CD14-positive monocyte (primary cell): Measurements from ENCODE around the gene IL13RA2. TPM values are rescaled to one million over a fixed set of nuclear protein-coding genes. Genes with fewer than 3 reads are reported as not detected.

ENCODE experiments used
- DNase-seq, 3 donors: peaks; one replicate each; pipeline ENCODE4 v3.0.0-alpha.2; 2011 to 2022
- H2AFZ ChIP-seq: 2 replicates; pipeline ENCODE4 v1.6.0; 2012; ENCODE audit warnings: mild to moderate bottlenecking, low read depth, low read length, inconsistent platforms; ENCODE audit not compliant: insufficient read depth, poor library complexity, severe bottlenecking
- H3K27ac ChIP-seq, 2 donors: 1 replicate in 1 of 2; 2 replicates in 1 of 2; pipeline ENCODE4 v1.5.1; 2012 to 2013; ENCODE audit warnings: low read length in 2 of 2, control low read depth in 1 of 2, inconsistent platforms in 1 of 2, low read depth in 1 of 2, mild to moderate bottlenecking in 1 of 2
- H3K27me3 ChIP-seq, 2 donors: one replicate each; pipeline versions ENCODE4 v1.6.0 to v1.6.1; 2011 to 2013; ENCODE audit warnings: low read length in 2 of 2; ENCODE audit not compliant: control insufficient read depth in 2 of 2, insufficient read depth in 2 of 2
- H3K36me3 ChIP-seq, 2 donors: replicated peaks in 1 of 2; 1 replicate in 1 of 2; 2 replicates in 1 of 2; pipeline versions ENCODE4 v1.5.1 to v1.6.1; 2012 to 2013; ENCODE audit warnings: low read length in 2 of 2, control low read depth in 1 of 2, inconsistent platforms in 1 of 2, mild to moderate bottlenecking in 1 of 2; ENCODE audit not compliant: insufficient read depth in 2 of 2, control insufficient read depth in 1 of 2
- H3K4me1 ChIP-seq, 2 donors: 1 replicate in 1 of 2; 2 replicates in 1 of 2; pipeline versions ENCODE4 v1.5.1 to v1.6.1; 2012 to 2013; ENCODE audit warnings: low read length in 2 of 2, control low read depth in 1 of 2, inconsistent platforms in 1 of 2, mild to moderate bottlenecking in 1 of 2, moderate library complexity in 1 of 2; ENCODE audit not compliant: insufficient read depth in 2 of 2, control insufficient read depth in 1 of 2
- H3K4me2 ChIP-seq: replicated peaks from 2 replicates; pipeline ENCODE3; 2012; ENCODE audit warnings: low read length, moderate library complexity, mild to moderate bottlenecking; ENCODE audit not compliant: poor library complexity, severe bottlenecking; ENCODE audit errors: extremely low read depth
- H3K4me3 ChIP-seq, 3 experiments: fragments of 200-600 bp in 1 of 3; sonication (generic) in 1 of 3; replicated peaks in 1 of 3; 1 replicate in 2 of 3; 2 replicates in 1 of 3; pipeline ENCODE4 v1.5.1; 2011 to 2013; ENCODE audit warnings: low read length in 3 of 3, mild to moderate bottlenecking in 3 of 3, control low read depth in 2 of 3, low read depth in 2 of 3, inconsistent platforms in 1 of 3, moderate library complexity in 1 of 3
- H3K79me2 ChIP-seq: 2 replicates; pipeline ENCODE4 v1.6.0; 2012; ENCODE audit warnings: mild to moderate bottlenecking, control low read depth, inconsistent platforms, low read length, moderate library complexity; ENCODE audit not compliant: insufficient read depth
- H3K9ac ChIP-seq: 2 replicates; pipeline ENCODE4 v1.6.0; 2017; ENCODE audit warnings: low read length, mild to moderate bottlenecking; ENCODE audit not compliant: insufficient read depth, poor library complexity, severe bottlenecking
- H3K9me3 ChIP-seq, 2 donors: replicated peaks in 1 of 2; 1 replicate in 1 of 2; 2 replicates in 1 of 2; pipeline versions ENCODE4 v1.5.1 to v1.6.1; 2012 to 2013; ENCODE audit warnings: low read length in 2 of 2, control low read depth in 1 of 2; ENCODE audit not compliant: control insufficient read depth in 1 of 2, insufficient read depth in 1 of 2
- H4K20me1 ChIP-seq: 2 replicates; pipeline ENCODE4 v1.6.0; 2012; ENCODE audit warnings: mild to moderate bottlenecking, low read length, control low read depth, moderate library complexity; ENCODE audit not compliant: insufficient read depth
- H3K27ac Mint-ChIP-seq, 7 donors: one replicate each; pipeline ENCODE4 v1.8.0; 2020; ENCODE audit warnings: mild to moderate bottlenecking in 7 of 7, mixed read lengths in 7 of 7, moderate library complexity in 6 of 7, inconsistent platforms in 2 of 7
- H3K27me3 Mint-ChIP-seq, 3 donors: one replicate each; pipeline ENCODE4 v1.8.0; 2021 to 2022; ENCODE audit warnings: low read depth in 3 of 3, mild to moderate bottlenecking in 3 of 3, mixed read lengths in 3 of 3, moderate library complexity in 3 of 3, inconsistent platforms in 1 of 3
- H3K36me3 Mint-ChIP-seq, 2 donors: one replicate each; pipeline ENCODE4 v1.8.0; 2020; ENCODE audit warnings: mixed read lengths in 2 of 2, inconsistent platforms in 1 of 2, mild to moderate bottlenecking in 1 of 2
- H3K4me1 Mint-ChIP-seq: one replicate; pipeline ENCODE4 v1.8.0; 2020; ENCODE audit warnings: mild to moderate bottlenecking, mixed read lengths
- H3K4me3 Mint-ChIP-seq, 2 donors: one replicate each; pipeline ENCODE4 v1.8.0; 2020; ENCODE audit warnings: mild to moderate bottlenecking in 2 of 2, mixed read lengths in 2 of 2, moderate library complexity in 1 of 2
- H3K9me3 Mint-ChIP-seq, 7 donors: one replicate each; pipeline ENCODE4 v1.8.0; 2020 to 2022; ENCODE audit warnings: mixed read lengths in 7 of 7, mild to moderate bottlenecking in 6 of 7, moderate library complexity in 6 of 7, inconsistent platforms in 2 of 7
- CTCF ChIP-seq: fragments of 200-600 bp; IDR thresholded peaks from one replicate; pipeline ENCODE4 v1.8.0; 2022; ENCODE audit warnings: antibody characterized with exemption, mild to moderate bottlenecking
- WGBS: methylation state at CpG from one replicate; pipeline ENCODE4 v1.1.5; 2013; ENCODE audit warnings: missing lambda C conversion rate; ENCODE audit not compliant: insufficient coverage; 5-methylcytosine and 5-hydroxymethylcytosine counted together
- intact Hi-C, 2 donors: fragments of 100-400 bp; cut with micrococcal nuclease; formaldehyde crosslinking; loops; one replicate each; pipeline versions ENCODE4 v1.15.0 to v1.15.1; 2023
- polyA plus RNA-seq, 3 donors: library from polyadenylated mRNA; depleted of rRNA in 1 of 3; unstranded in 2 of 3; stranded (reverse) in 1 of 3; fragments of 300-500 nt in 2 of 3; fragments of >200 nt in 1 of 3; fragmentation: Illumina TruSeq in 2 of 3; gene quantifications; 1 replicate in 2 of 3; 2 replicates in 1 of 3; pipeline ENCODE4 v1.2.3, GENCODE V29; 2012 to 2021

IL13RA2 gene
- polyA plus RNA-seq, 3 donors = not detected

- H3K79me2 ChIP-seq = no peaks in the 10 kb centered on the region
- H3K4me1 ChIP-seq = no peaks in the 10 kb centered on the region
- H3K4me3 ChIP-seq = no peak overlapping the region
- no peak overlapping the region for H3K9ac ChIP-seq
- WGBS = no CpG with 5 or more reads among the region's 3 CpGs
- H3K4me1 Mint-ChIP-seq = no peaks in the 10 kb centered on the region
- H3K27me3 ChIP-seq = no peaks in the 10 kb centered on the region
- no peaks in the 10 kb centered on the region for H3K36me3 Mint-ChIP-seq
- peaks cover 0 to 4% (median 0%) of the 10 kb centered on the region in 3 donors for H3K27me3 Mint-ChIP-seq
- TF ChIP-seq CTCF = no peak
- peaks cover 0 to 4% (median 0%) of the 10 kb centered on the region in 7 donors for H3K9me3 Mint-ChIP-seq
- H4K20me1 ChIP-seq = no peaks in the 10 kb centered on the region
- intact Hi-C loops = no loop called here
- no peak overlapping the region for H3K27ac Mint-ChIP-seq
- H3K36me3 ChIP-seq = no peaks in the 10 kb centered on the region
- H3K4me3 Mint-ChIP-seq = no peak overlapping the region
- no peak overlapping the region for H2AFZ ChIP-seq
- no peak overlapping the region for H3K27ac ChIP-seq
- no peak for DNase-seq
- H3K9me3 ChIP-seq = no peaks in the 10 kb centered on the region
- H3K4me2 ChIP-seq = no peak overlapping the region
Observed at GRCh38 chrX:115013705-115014104, 3.7 kb downstream of the IL13RA2 start.

GRCh38 chrX:115011428-115011827, 6.0 kb downstream of the IL13RA2 start:
- no CpG with 5 or more reads among the region's 1 CpG for WGBS
- H3K27me3 Mint-ChIP-seq = peaks cover 0 to 4% (median 0%) of the 10 kb centered on the region in 3 donors
- no peak overlapping the region for H3K4me2 ChIP-seq
- intact Hi-C loops = no loop called here
- H3K79me2 ChIP-seq = no peaks in the 10 kb centered on the region
- no peak overlapping the region for H3K27ac ChIP-seq
- no peaks in the 10 kb centered on the region for H3K4me1 ChIP-seq
- TF ChIP-seq CTCF = no peak
- no peak overlapping the region for H3K4me3 Mint-ChIP-seq
- H3K36me3 Mint-ChIP-seq = no peaks in the 10 kb centered on the region
- H4K20me1 ChIP-seq = no peaks in the 10 kb centered on the region
- no peak overlapping the region for H3K4me3 ChIP-seq
- H3K9ac ChIP-seq = no peak overlapping the region
- no peak overlapping the region for H3K27ac Mint-ChIP-seq
- H3K9me3 Mint-ChIP-seq = peaks cover 0 to 4% (median 0%) of the 10 kb centered on the region in 7 donors
- H3K9me3 ChIP-seq = no peaks in the 10 kb centered on the region
- no peak for DNase-seq
- no peaks in the 10 kb centered on the region for H3K36me3 ChIP-seq
- no peak overlapping the region for H2AFZ ChIP-seq
- no peaks in the 10 kb centered on the region for H3K4me1 Mint-ChIP-seq
- no peaks in the 10 kb centered on the region for H3K27me3 ChIP-seq
